ENCODE data around the gene L3MBTL1. TPM values are rescaled to one million over a fixed set of nuclear protein-coding genes. Genes with fewer than 3 reads are reported as not detected.

Gene L3MBTL1
- polyA plus RNA-seq, 3 donors = 0.31 to 9.0 (median 0.36) TPM

- no peak overlapping the region for H3K27ac ChIP-seq (ENCODE audit: low read depth in 1 of 2, low read length in 2 of 2)
- no peak for TF ChIP-seq CTCF (IDR thresholded peaks at IDR 0.05)
- Mint-ChIP-seq H3K27ac (no peak overlapping the region), H3K36me3 (no peaks in the 10 kb centered on the region), H3K27me3 (ENCODE audit: low read depth in 3 of 3) (no peaks in the 10 kb centered on the region), H3K4me3 (no peak overlapping the region), H3K9me3 (peaks cover 0 to 2% (median 0%) of the 10 kb centered on the region in 7 donors), H3K4me1 (peaks cover 6% of the 10 kb centered on the region)
- WGBS (ENCODE audit: insufficient coverage) = 91% methylated on average over 4 of the region's 8 CpGs
- no peaks in the 10 kb centered on the region for H3K79me2 ChIP-seq (ENCODE audit: insufficient read depth, low read length)
- H3K4me3 ChIP-seq (replicated peaks in 1 of 3; ENCODE audit: low read depth in 2 of 3, low read length in 3 of 3) = no peak overlapping the region
- intact Hi-C loops (cut with micrococcal nuclease) = no loop called here
- H3K9ac ChIP-seq (ENCODE audit: insufficient read depth, low read length, poor library complexity, severe bottlenecking) = no peak overlapping the region
- no peaks in the 10 kb centered on the region for H3K27me3 ChIP-seq (ENCODE audit: control insufficient read depth in 2 of 2, insufficient read depth in 2 of 2, low read length in 2 of 2)
- no peaks in the 10 kb centered on the region for H3K9me3 ChIP-seq (replicated peaks in 1 of 2; ENCODE audit: control insufficient read depth in 1 of 2, insufficient read depth in 1 of 2, low read length in 2 of 2)
- no peak overlapping the region for H2AFZ ChIP-seq (ENCODE audit: insufficient read depth, low read depth, low read length, poor library complexity, severe bottlenecking)
- H3K4me2 ChIP-seq (replicated peaks; ENCODE audit: extremely low read depth, low read length, poor library complexity, severe bottlenecking) = no peak overlapping the region
- no peaks in the 10 kb centered on the region for H3K36me3 ChIP-seq (replicated peaks in 1 of 2; ENCODE audit: control insufficient read depth in 1 of 2, insufficient read depth in 2 of 2, low read length in 2 of 2)
- no peaks in the 10 kb centered on the region for H3K4me1 ChIP-seq (ENCODE audit: control insufficient read depth in 1 of 2, insufficient read depth in 2 of 2, low read length in 2 of 2)
- DNase-seq = no peak
- no peaks in the 10 kb centered on the region for H4K20me1 ChIP-seq (ENCODE audit: insufficient read depth, low read length)
Measured at GRCh38 chr20:43564455-43564854, 57.0 kb downstream of the L3MBTL1 start.

GRCh38 chr20:43564993-43565757 is 57.7 kb downstream of the L3MBTL1 start:
- no peak overlapping the region for H3K4me3 ChIP-seq (replicated peaks in 1 of 3; ENCODE audit: low read depth in 2 of 3, low read length in 3 of 3)
- H4K20me1 ChIP-seq (ENCODE audit: insufficient read depth, low read length) = no peaks in the 10 kb centered on the region
- no peak overlapping the region for H3K4me2 ChIP-seq (replicated peaks; ENCODE audit: extremely low read depth, low read length, poor library complexity, severe bottlenecking)
- peak overlapping the region in 1 of 7 donors; percentile 43 for H3K27ac Mint-ChIP-seq
- H3K4me3 Mint-ChIP-seq = no peak overlapping the region
- TF ChIP-seq CTCF (IDR thresholded peaks at IDR 0.05) = no peak
- 91% methylated on average over 17 of the region's 18 CpGs for WGBS (ENCODE audit: insufficient coverage)
- H3K79me2 ChIP-seq (ENCODE audit: insufficient read depth, low read length) = no peaks in the 10 kb centered on the region
- H3K27me3 Mint-ChIP-seq (ENCODE audit: low read depth in 3 of 3) = no peaks in the 10 kb centered on the region
- no peaks in the 10 kb centered on the region for H3K4me1 ChIP-seq (ENCODE audit: control insufficient read depth in 1 of 2, insufficient read depth in 2 of 2, low read length in 2 of 2)
- peaks cover 6% of the 10 kb centered on the region for H3K4me1 Mint-ChIP-seq
- H3K9ac ChIP-seq (ENCODE audit: insufficient read depth, low read length, poor library complexity, severe bottlenecking) = no peak overlapping the region
- DNase-seq = no peak
- H3K27ac ChIP-seq (ENCODE audit: low read depth in 1 of 2, low read length in 2 of 2) = no peak overlapping the region
- intact Hi-C loops (cut with micrococcal nuclease) = no loop called here
- H3K9me3 ChIP-seq (replicated peaks in 1 of 2; ENCODE audit: control insufficient read depth in 1 of 2, insufficient read depth in 1 of 2, low read length in 2 of 2) = no peaks in the 10 kb centered on the region
- H2AFZ ChIP-seq (ENCODE audit: insufficient read depth, low read depth, low read length, poor library complexity, severe bottlenecking) = no peak overlapping the region
- peaks cover 0 to 2% (median 0%) of the 10 kb centered on the region in 7 donors for H3K9me3 Mint-ChIP-seq
- no peaks in the 10 kb centered on the region for H3K27me3 ChIP-seq (ENCODE audit: control insufficient read depth in 2 of 2, insufficient read depth in 2 of 2, low read length in 2 of 2)
- H3K36me3 ChIP-seq (replicated peaks in 1 of 2; ENCODE audit: control insufficient read depth in 1 of 2, insufficient read depth in 2 of 2, low read length in 2 of 2) = no peaks in the 10 kb centered on the region
- no peaks in the 10 kb centered on the region for H3K36me3 Mint-ChIP-seq
